Left ventricle myocardium inferior (tissue), 1 donor: ENCODE measurements around the gene NEO1. TPM values are rescaled to one million over a fixed set of nuclear protein-coding genes. Genes with fewer than 3 reads are reported as not detected.

Experiments used
- DNase-seq: peaks from one replicate; pipeline ENCODE4 v3.0.0-alpha.2; 2020
- H3K27ac ChIP-seq: fragments of 200-600 bp; replicated peaks from 2 replicates; pipeline ENCODE4 v1.8.0; 2021
- H3K27me3 ChIP-seq: fragments of 200-600 bp; 2 replicates; pipeline ENCODE4 v1.8.0; 2021; ENCODE audit warnings: low read depth
- H3K36me3 ChIP-seq: fragments of 200-600 bp; 2 replicates; pipeline ENCODE4 v1.8.0; 2021
- H3K4me1 ChIP-seq: fragments of 200-600 bp; 2 replicates; pipeline ENCODE4 v1.8.0; 2021
- H3K4me3 ChIP-seq: fragments of 200-600 bp; 2 replicates; pipeline ENCODE4 v1.8.0; 2021; ENCODE audit warnings: mild to moderate bottlenecking, moderate library complexity
- H3K9me3 ChIP-seq: fragments of 200-600 bp; replicated peaks from 2 replicates; pipeline ENCODE4 v1.8.0; 2021
- CTCF ChIP-seq: fragments of 200-600 bp; IDR thresholded peaks from 2 replicates; pipeline ENCODE4 v1.8.0; 2021; ENCODE audit warnings: antibody characterized with exemption, mild to moderate bottlenecking, borderline replicate concordance
- intact Hi-C: fragments of 100-400 bp; cut with micrococcal nuclease; formaldehyde crosslinking; loops from one replicate; pipeline ENCODE4 v1.11.0; 2022
- total RNA-seq: library from RNA; stranded (reverse); fragmentation: NEBNext Ultra II Directional; extraction: Animal tissue kit (Norgen Biotek cat#: 25700); gene quantifications from one replicate; pipeline ENCODE4 v1.2.1, GENCODE V29; 2021
- donor health status: DM: no; HTN: yes; CAD: no; lungs with severe emphysema.

NEO1 gene
- total RNA-seq, 1 donor from 2014 or later: 9.0 TPM

- intact Hi-C loops: no loop called here
- no peak for DNase-seq
- TF ChIP-seq CTCF: no peak
- Histone ChIP-seq H3K9me3 (no peaks in the 10 kb centered on the region), H3K4me3 (no peak overlapping the region), H3K27ac (no peak overlapping the region), H3K4me1 (no peaks in the 10 kb centered on the region), H3K27me3 (peaks cover 56% of the 10 kb centered on the region), H3K36me3 (peaks cover 6% of the 10 kb centered on the region)
Measured at GRCh38 chr15:73320619-73321180, 268.4 kb downstream of the NEO1 start.

DNA sequence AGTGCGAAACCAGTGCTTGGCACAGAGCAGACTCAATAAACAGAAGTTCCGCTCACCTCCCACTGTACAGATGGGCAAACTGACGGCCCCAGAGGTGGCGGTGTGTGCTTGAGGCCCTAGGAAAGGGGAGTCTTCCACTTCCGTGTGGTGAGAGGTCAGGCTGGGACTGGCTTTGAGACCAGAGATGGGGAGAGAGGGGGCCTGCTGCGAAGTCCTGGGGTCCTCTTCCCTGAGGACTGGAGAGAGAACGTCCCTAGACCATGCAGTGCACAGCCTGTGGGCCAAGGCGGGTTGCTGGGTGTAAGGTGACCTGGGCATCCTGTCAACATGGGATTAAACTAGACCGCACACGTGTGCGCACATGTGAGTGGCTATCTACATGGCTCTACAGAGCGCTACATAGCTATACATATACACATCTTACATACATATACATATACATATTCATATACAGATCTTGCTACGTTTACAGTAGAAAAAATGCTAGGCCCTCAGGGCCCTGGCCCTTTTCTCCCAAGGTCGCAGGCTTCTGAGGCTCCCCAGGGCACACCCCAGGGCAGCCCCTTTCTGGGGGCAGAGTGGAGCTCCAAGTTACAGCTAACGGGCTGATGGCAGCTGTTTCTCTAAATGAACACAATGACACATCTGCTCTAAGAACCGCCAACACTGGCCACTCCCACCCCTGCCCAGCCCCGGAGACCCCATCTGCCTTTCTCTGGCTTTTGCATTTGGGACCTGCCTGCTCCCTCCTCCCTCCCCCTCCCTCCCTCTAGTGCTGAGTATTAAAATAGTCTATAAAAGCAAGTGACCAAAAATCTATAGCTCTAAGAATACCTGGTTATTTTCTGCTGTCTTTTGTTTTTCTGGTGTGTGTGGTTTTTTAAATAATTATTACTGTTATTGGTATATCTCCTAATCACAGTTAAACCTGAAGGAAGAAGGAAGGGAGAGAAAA, 269.5 kb downstream of the NEO1 start:
- intact Hi-C loops: no loop called here
- H3K27ac ChIP-seq: no peak overlapping the region
- H3K36me3 ChIP-seq: peaks cover 6% of the 10 kb centered on the region
- no peak overlapping the region for H3K4me3 ChIP-seq
- no peaks in the 10 kb centered on the region for H3K4me1 ChIP-seq
- H3K9me3 ChIP-seq: no peaks in the 10 kb centered on the region
- TF ChIP-seq CTCF: no peak
- peaks cover 56% of the 10 kb centered on the region for H3K27me3 ChIP-seq
- DNase-seq: no peak

DNA sequence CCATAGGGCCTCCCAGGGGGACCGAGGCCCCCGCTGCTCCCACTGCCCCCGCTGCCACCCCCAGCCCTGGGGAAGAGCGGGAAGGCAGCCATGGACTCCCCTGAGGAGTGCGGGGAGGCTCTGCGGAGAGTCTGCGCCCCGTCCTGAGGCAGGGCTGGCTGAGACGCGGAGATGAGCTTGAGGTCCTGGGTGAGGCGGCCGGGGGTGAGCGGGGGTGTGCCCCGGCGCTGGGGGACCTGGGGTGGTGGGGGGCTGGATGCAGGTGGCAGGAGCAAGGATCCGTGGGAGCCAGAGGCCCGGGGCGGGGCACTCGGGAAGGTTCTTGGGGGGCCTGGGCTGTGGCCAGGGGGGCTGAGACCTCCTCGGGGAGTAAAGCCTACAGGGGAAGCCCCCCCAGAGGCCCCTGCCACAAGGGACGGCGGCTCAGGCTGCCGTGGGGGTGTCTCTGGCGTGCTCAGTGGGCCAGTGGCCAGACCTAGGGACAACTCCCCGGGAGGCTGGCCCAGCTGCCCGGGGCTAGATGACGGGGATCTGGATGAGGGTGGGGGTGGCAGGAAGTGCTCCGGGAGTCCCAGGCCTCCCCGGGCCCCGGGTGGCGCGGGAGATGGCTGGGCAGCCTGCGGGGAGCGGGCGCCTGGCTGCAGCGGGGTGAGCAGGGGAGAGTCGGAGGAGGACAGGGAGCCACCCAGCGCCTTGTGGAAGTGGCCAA, 270.6 kb downstream of the NEO1 start:
- intact Hi-C loops: no loop called here
- Histone ChIP-seq H3K27ac (no peak overlapping the region), H3K36me3 (peaks cover 6% of the 10 kb centered on the region), H3K27me3 (peaks cover 56% of the 10 kb centered on the region), H3K9me3 (no peaks in the 10 kb centered on the region), H3K4me1 (no peaks in the 10 kb centered on the region), H3K4me3 (no peak overlapping the region)
- no peak for DNase-seq
- TF ChIP-seq CTCF: no peak

DNA sequence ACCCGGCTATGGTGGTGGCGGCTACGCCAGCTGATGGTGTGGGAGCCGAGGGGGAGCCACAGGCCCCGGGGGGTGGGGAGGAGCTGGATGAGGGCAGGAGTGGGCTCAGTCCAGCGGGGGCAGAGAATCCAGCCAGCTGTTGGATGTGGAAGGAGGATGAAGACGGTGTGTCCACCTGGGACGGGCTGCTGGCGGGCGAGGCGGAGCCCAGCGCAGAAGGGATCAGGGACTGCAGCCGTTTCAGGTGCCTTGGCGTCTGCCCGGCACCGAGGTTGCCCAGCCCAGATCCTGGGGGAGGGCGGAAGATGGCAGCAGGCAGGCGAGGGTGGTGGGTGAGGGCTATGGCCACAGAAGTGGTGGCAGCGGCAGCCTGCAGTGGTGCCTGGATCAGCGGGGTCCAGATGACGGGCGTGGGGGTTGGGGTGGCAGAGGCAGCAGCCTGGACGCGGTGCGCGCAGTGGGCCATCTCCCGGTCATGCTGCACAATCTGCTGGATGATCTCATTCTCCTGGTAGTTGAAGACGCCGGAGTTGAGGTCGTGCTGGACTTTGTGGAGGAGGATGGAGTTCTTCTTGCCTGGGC, 271.2 kb downstream of the NEO1 start:
- peaks cover 6% of the 10 kb centered on the region for H3K36me3 ChIP-seq
- intact Hi-C loops: no loop called here
- no peak for TF ChIP-seq CTCF

DNA sequence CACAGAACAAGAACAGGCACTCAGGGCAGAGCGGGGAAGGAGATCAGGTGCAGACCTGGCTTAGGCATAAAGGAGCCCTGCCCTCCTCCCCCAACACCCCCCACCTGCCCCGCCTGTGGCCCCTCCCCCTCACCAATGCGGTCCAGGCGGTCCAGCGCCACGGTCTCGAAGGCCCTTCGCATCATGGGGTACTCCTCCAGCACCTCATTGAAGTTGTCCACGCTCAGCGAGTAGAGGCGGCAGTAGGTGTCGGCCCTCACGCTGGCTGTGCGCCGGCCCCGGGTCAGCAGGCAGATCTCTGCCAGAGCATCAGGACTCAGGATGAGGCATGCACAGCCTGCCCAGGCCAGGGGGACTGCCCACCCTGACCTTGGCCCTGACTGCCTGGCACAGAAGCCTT, 271.7 kb downstream of the NEO1 start:
- no peak overlapping the region for H3K4me3 ChIP-seq
- H3K36me3 ChIP-seq: peaks cover 6% of the 10 kb centered on the region
- H3K27ac ChIP-seq: no peak overlapping the region
- intact Hi-C loops: no loop called here
- TF ChIP-seq CTCF: no peak
- peaks cover 49% of the 10 kb centered on the region for H3K27me3 ChIP-seq
- DNase-seq: no peak
- no peaks in the 10 kb centered on the region for H3K4me1 ChIP-seq
- H3K9me3 ChIP-seq: no peaks in the 10 kb centered on the region

More for the DNA sequence above, 271.2 kb downstream of the NEO1 start:
- Histone ChIP-seq H3K27me3 (peaks cover 53% of the 10 kb centered on the region), H3K4me1 (no peaks in the 10 kb centered on the region), H3K27ac (no peak overlapping the region), H3K9me3 (no peaks in the 10 kb centered on the region), H3K4me3 (no peak overlapping the region)
- DNase-seq: no peak
